HEK293 (cell line): ENCODE measurements around the gene KRT78.
A peak's percentile ranks its signal among the peaks of the same experiment; 100 is the strongest.

Experiments
- CTCF ChIA-PET: fragments of 350-600 bp; formaldehyde crosslinking; extraction: SDS; loops from one replicate; lab custom pipeline; 2021; ENCODE audit warnings: antibody characterized with exemption; lab: Yijun Ruan, JAX
- POLR2A ChIA-PET: fragments of 300-600 bp; formaldehyde crosslinking; extraction: SDS; loops from one replicate; lab custom pipeline; 2020; ENCODE audit warnings: antibody characterized with exemption, inconsistent platforms; lab: Yijun Ruan, JAX
- H3K27ac ChIP-seq: fragments of 200-500 bp; sonication (Bioruptor generic); 2 replicates; pipeline ENCODE4 v1.5.1; 2014; ENCODE audit warnings: low read depth, low read length, control low read depth, inconsistent platforms; ENCODE audit errors: extremely low read depth
- H3K36me3 ChIP-seq, 2 experiments: fragments of 200-500 bp in 1 of 2; sonication (Bioruptor generic) in 1 of 2; 1 replicate in 1 of 2; 2 replicates in 1 of 2; pipeline ENCODE4 v1.5.1; 2014 to 2017; ENCODE audit warnings: inconsistent platforms in 2 of 2, low read length in 2 of 2; ENCODE audit not compliant: control insufficient read depth in 2 of 2, insufficient read depth in 1 of 2
- H3K4me1 ChIP-seq: fragments of 200-500 bp; sonication (Bioruptor generic); 2 replicates; pipeline ENCODE4 v1.5.1; 2014; ENCODE audit warnings: mild to moderate bottlenecking, low read length, inconsistent platforms; ENCODE audit not compliant: control insufficient read depth, insufficient read depth
- H3K4me3 ChIP-seq: 2 replicates; pipeline ENCODE4 v1.5.1; 2011; ENCODE audit warnings: low read depth, mild to moderate bottlenecking, control low read depth, low read length, moderate library complexity
- H3K9me3 ChIP-seq: fragments of 200-500 bp; sonication (Bioruptor generic); 2 replicates; pipeline ENCODE4 v1.5.1; 2014; ENCODE audit warnings: low read depth, low read length, inconsistent platforms; ENCODE audit not compliant: control insufficient read depth, insufficient read depth
- ZBTB8A ChIP-seq: fragments of 450-650 bp; formaldehyde crosslinking; IDR thresholded peaks from 2 replicates; pipeline ENCODE4 v1.5.1; 2016; ENCODE audit warnings: missing biosample characterization, missing genetic modification characterization
- ZFP41 ChIP-seq: fragments of 450-650 bp; formaldehyde crosslinking; IDR thresholded peaks from 2 replicates; pipeline ENCODE4 v1.5.1; 2016; ENCODE audit warnings: missing biosample characterization, missing genetic modification characterization, borderline replicate concordance
- ZNF169 ChIP-seq: fragments of 450-650 bp; formaldehyde crosslinking; IDR thresholded peaks from 2 replicates; pipeline ENCODE4 v1.5.1; 2016; ENCODE audit warnings: missing biosample characterization, missing genetic modification characterization
- ZNF19 ChIP-seq: fragments of 450-650 bp; formaldehyde crosslinking; IDR thresholded peaks from 2 replicates; pipeline ENCODE4; 2016; ENCODE audit warnings: missing biosample characterization, missing genetic modification characterization, low read depth
- ZNF324 ChIP-seq: fragments of 450-650 bp; formaldehyde crosslinking; IDR thresholded peaks from 2 replicates; pipeline ENCODE4 v1.5.1; 2016; ENCODE audit warnings: missing biosample characterization, missing genetic modification characterization
- ZNF626 ChIP-seq: fragments of 450-650 bp; sonication (Bioruptor Pico); formaldehyde crosslinking; IDR thresholded peaks from 2 replicates; pipeline ENCODE4 v1.5.1; 2018; ENCODE audit warnings: missing biosample characterization, missing genetic modification characterization, inconsistent platforms
- ZSCAN16 ChIP-seq: fragments of 450-650 bp; formaldehyde crosslinking; IDR thresholded peaks from 2 replicates; pipeline ENCODE4 v1.5.1; 2016; ENCODE audit warnings: missing biosample characterization, missing genetic modification characterization
- TF ChIP-seq, protein P1 (sequence below): fragments of 450-650 bp; formaldehyde crosslinking; IDR thresholded peaks from 2 replicates; pipeline ENCODE4 v1.5.1; 2016; ENCODE audit warnings: missing biosample characterization, missing genetic modification characterization, low read depth
- TF ChIP-seq, protein P2 (sequence below): fragments of 450-650 bp; formaldehyde crosslinking; IDR thresholded peaks from 2 replicates; pipeline ENCODE4 v1.5.1; 2016; ENCODE audit warnings: missing biosample characterization, missing genetic modification characterization
- TF ChIP-seq, protein P3 (sequence below): fragments of 450-650 bp; formaldehyde crosslinking; IDR thresholded peaks from 2 replicates; pipeline ENCODE4 v1.5.1; 2016; ENCODE audit warnings: missing biosample characterization, missing genetic modification characterization

KRT78 gene

DNA sequence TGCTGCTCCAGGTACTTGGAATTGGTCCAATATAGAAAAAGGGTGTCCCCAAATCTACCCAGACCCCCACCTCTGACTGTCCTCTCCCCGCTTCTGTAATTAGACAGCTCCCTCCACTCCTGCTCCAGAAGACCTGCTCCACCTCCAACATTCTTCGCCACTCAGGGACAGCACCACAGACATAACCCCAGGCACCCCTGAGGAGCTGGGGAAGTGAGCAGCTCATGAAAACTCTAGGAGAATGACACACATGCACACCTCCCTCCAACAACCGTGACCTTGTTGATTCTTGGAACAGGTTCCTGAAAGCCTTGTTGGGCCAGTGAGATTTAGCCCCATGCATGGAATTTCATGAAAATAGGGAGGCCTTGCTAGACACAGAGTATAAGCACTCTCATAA, 43.1 kb downstream of the KRT78 start (continued):
- TF ChIP-seq ZFP41 (tag by site-specific recombination) = no peak
- TF ChIP-seq, all 188 proteins: peak for 0

DNA sequence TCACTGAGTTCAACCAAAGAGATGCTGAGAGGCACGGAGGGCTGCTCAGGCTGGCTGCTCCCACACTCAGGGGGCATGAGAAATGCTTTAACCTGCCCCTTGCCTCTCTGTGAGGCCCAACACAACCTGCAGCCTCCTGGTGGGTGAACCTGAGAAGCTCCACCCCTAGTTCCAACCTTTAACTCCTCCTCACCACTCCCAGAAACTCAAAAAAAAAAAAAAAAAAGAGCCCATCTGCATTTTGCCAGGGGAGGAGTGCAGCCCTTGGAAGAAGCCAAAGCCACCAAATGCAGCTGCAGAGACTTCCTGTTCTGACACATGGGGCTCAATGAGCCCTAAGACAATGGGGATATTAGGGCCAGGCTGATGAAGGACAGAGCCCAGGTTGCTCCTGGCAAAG, 43.8 kb downstream of the KRT78 start:
- no peaks in the 10 kb centered on the region for H3K9me3 ChIP-seq
- CTCF ChIA-PET = interaction anchor here (0.6 kb wide), 1 partner anchor 80 kb away, joined by 3 read pairs; no protein-coding TSS in a partner anchor
- no peak overlapping the region for H3K27ac ChIP-seq
- no peaks in the 10 kb centered on the region for H3K36me3 ChIP-seq
- H3K4me3 ChIP-seq = no peak overlapping the region
- TF ChIP-seq, protein P1, sequence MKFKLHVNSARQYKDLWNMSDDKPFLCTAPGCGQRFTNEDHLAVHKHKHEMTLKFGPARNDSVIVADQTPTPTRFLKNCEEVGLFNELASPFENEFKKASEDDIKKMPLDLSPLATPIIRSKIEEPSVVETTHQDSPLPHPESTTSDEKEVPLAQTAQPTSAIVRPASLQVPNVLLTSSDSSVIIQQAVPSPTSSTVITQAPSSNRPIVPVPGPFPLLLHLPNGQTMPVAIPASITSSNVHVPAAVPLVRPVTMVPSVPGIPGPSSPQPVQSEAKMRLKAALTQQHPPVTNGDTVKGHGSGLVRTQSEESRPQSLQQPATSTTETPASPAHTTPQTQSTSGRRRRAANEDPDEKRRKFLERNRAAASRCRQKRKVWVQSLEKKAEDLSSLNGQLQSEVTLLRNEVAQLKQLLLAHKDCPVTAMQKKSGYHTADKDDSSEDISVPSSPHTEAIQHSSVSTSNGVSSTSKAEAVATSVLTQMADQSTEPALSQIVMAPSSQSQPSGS (tag by site-specific recombination) = no peak
- TF ChIP-seq, protein P2, sequence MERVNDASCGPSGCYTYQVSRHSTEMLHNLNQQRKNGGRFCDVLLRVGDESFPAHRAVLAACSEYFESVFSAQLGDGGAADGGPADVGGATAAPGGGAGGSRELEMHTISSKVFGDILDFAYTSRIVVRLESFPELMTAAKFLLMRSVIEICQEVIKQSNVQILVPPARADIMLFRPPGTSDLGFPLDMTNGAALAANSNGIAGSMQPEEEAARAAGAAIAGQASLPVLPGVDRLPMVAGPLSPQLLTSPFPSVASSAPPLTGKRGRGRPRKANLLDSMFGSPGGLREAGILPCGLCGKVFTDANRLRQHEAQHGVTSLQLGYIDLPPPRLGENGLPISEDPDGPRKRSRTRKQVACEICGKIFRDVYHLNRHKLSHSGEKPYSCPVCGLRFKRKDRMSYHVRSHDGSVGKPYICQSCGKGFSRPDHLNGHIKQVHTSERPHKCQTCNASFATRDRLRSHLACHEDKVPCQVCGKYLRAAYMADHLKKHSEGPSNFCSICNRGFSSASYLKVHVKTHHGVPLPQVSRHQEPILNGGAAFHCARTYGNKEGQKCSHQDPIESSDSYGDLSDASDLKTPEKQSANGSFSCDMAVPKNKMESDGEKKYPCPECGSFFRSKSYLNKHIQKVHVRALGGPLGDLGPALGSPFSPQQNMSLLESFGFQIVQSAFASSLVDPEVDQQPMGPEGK (tag by site-specific recombination) = no peak
- TF ChIP-seq, all 188 proteins: peak for 0
- H3K4me1 ChIP-seq = no peaks in the 10 kb centered on the region; the same call in 1 of the 2 replicates
- POLR2A ChIA-PET = no interaction called here

DNA sequence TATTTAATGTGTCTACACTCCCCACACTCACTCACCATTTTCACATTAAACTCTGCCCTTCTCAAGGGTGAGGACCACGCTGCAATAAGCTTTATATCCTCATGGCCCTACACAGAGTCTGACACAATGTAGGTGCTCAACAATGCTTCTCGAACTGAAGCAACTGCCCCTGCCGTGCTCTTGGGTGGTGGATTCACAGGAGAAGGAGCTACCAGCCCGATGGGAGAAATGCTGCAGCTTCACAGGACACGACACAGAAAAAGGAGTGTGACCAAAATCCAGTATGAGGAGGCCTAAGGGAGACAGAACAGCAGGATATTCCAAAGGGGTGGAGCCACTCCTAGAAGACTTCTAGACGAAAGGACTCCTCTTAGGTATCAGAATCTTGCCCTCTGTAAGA, 46.4 kb downstream of the KRT78 start:
- POLR2A ChIA-PET = no interaction called here
- TF ChIP-seq ZSCAN16 (tag by site-specific recombination) (no peak), ZNF169 (no peak), ZBTB8A (tag by site-specific recombination) (no peak), ZNF19 (tag by site-specific recombination) (no peak)
- Histone ChIP-seq H3K27ac (no peak overlapping the region), H3K4me3 (no peak overlapping the region), H3K4me1 (no peaks in the 10 kb centered on the region; the same call in 1 of the 2 replicates), H3K9me3 (no peaks in the 10 kb centered on the region), H3K36me3 (no peaks in the 10 kb centered on the region)
- CTCF ChIA-PET = interaction anchor here (0.7 to 1.2 kb wide), 3 partner anchors 11 to 77 kb away, joined by 3 to 4 read pairs (median 3); no protein-coding TSS in a partner anchor

DNA sequence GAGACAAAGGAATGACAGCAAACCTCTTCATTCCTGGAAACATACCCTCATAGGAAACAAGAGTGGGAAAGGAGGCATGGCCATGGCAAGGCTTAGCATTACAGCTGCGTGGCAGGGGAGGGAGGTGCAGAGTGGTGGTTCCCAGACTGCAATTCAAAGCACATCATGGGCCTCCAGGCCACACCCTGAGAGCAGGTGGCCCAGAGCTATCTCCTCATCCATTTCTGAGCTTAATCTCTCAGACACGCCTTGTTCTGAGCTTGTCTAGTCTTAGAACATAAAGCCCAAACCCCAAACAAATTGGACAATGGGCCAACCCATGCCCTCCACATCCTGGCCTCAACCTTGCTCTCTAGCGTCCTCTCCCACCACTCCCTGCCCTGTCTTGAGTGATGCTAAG, 47.0 kb downstream of the KRT78 start:
- no peaks in the 10 kb centered on the region for H3K36me3 ChIP-seq
- TF ChIP-seq ZNF324 (tag by site-specific recombination) = no peak
- no peak for TF ChIP-seq ZNF626
- TF ChIP-seq, protein P3, sequence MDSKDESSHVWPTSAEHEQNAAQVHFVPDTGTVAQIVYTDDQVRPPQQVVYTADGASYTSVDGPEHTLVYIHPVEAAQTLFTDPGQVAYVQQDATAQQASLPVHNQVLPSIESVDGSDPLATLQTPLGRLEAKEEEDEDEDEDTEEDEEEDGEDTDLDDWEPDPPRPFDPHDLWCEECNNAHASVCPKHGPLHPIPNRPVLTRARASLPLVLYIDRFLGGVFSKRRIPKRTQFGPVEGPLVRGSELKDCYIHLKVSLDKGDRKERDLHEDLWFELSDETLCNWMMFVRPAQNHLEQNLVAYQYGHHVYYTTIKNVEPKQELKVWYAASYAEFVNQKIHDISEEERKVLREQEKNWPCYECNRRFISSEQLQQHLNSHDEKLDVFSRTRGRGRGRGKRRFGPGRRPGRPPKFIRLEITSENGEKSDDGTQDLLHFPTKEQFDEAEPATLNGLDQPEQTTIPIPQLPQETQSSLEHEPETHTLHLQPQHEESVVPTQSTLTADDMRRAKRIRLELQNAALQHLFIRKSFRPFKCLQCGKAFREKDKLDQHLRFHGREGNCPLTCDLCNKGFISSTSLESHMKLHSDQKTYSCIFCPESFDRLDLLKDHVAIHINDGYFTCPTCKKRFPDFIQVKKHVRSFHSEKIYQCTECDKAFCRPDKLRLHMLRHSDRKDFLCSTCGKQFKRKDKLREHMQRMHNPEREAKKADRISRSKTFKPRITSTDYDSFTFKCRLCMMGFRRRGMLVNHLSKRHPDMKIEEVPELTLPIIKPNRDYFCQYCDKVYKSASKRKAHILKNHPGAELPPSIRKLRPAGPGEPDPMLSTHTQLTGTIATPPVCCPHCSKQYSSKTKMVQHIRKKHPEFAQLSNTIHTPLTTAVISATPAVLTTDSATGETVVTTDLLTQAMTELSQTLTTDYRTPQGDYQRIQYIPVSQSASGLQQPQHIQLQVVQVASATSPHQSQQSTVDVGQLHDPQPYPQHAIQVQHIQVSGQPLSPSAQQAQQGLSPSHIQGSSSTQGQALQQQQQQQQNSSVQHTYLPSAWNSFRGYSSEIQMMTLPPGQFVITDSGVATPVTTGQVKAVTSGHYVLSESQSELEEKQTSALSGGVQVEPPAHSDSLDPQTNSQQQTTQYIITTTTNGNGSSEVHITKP (tag by site-specific recombination) = peak; percentile 67
- TF ChIP-seq, all 188 proteins: peak for 1
- Histone ChIP-seq H3K4me3 (no peak overlapping the region), H3K27ac (no peak overlapping the region), H3K9me3 (no peaks in the 10 kb centered on the region), H3K4me1 (no peaks in the 10 kb centered on the region; the same call in 1 of the 2 replicates)
- CTCF ChIA-PET = interaction anchor here (0.7 to 1.2 kb wide), 3 partner anchors 12 to 78 kb away, joined by 3 to 4 read pairs (median 3); no protein-coding TSS in a partner anchor
- POLR2A ChIA-PET = no interaction called here
